Measurements from ENCODE around the gene TRPM4.

TRPM4 gene

GRCh38 chr19:49189259-49189658 lies 31.7 kb downstream of the TRPM4 start:
- Histone ChIP-seq H3K79me2 (ENCODE audit: insufficient read depth, low read length) (no peaks in the 10 kb centered on the region), H3K9ac (ENCODE audit: low read length) (no peak overlapping the region), H3K4me2 (ENCODE audit: low read depth, low read length, poor library complexity, severe bottlenecking) (no peak overlapping the region), H3K9me3 (ENCODE audit: insufficient read depth, low read length) (no peaks in the 10 kb centered on the region), H2AFZ (ENCODE audit: low read depth, low read length, severe bottlenecking) (no peak overlapping the region), H3K27me3 (ENCODE audit: low read length) (no peaks in the 10 kb centered on the region), H3K36me3 (ENCODE audit: low read length) (no peaks in the 10 kb centered on the region), H4K20me1 (ENCODE audit: low read depth, low read length) (no peaks in the 10 kb centered on the region), H3F3A (ENCODE audit: insufficient read depth) (no peaks in the 10 kb centered on the region), H3K27ac (ENCODE audit: low read depth, low read length) (no peak overlapping the region), H3K9me2 (replicated peaks; ENCODE audit: insufficient read depth, low read length) (no peaks in the 10 kb centered on the region), H3K4me3 (ENCODE audit: insufficient read depth, low read length, poor library complexity, severe bottlenecking) (no peak overlapping the region)
- TF ChIP-seq CTCF (IDR thresholded peaks at IDR 0.05; ENCODE audit: insufficient read depth, low read length, poor library complexity, severe bottlenecking) (no peak), EZH2phosphoT487 (conservative IDR thresholded peaks at IDR 0.05; ENCODE audit: low read length) (no peak)

GRCh38 chr19:49190781-49191180 lies 33.2 kb downstream of the TRPM4 start:
- TF ChIP-seq CTCF (IDR thresholded peaks at IDR 0.05; ENCODE audit: insufficient read depth, low read length, poor library complexity, severe bottlenecking) (no peak), EZH2phosphoT487 (conservative IDR thresholded peaks at IDR 0.05; ENCODE audit: low read length) (no peak)
- Histone ChIP-seq H3K79me2 (ENCODE audit: insufficient read depth, low read length) (no peaks in the 10 kb centered on the region), H3K36me3 (ENCODE audit: low read length) (no peaks in the 10 kb centered on the region), H3K27me3 (ENCODE audit: low read length) (no peaks in the 10 kb centered on the region), H3K27ac (ENCODE audit: low read depth, low read length) (no peak overlapping the region), H3K9ac (ENCODE audit: low read length) (no peak overlapping the region), H3F3A (ENCODE audit: insufficient read depth) (no peaks in the 10 kb centered on the region), H3K9me2 (replicated peaks; ENCODE audit: insufficient read depth, low read length) (no peaks in the 10 kb centered on the region), H3K9me3 (ENCODE audit: insufficient read depth, low read length) (no peaks in the 10 kb centered on the region), H3K4me2 (ENCODE audit: low read depth, low read length, poor library complexity, severe bottlenecking) (no peak overlapping the region), H4K20me1 (ENCODE audit: low read depth, low read length) (no peaks in the 10 kb centered on the region), H3K4me3 (ENCODE audit: insufficient read depth, low read length, poor library complexity, severe bottlenecking) (no peak overlapping the region), H2AFZ (ENCODE audit: low read depth, low read length, severe bottlenecking) (no peak overlapping the region)

GRCh38 chr19:49193822-49194394 lies 36.3 kb downstream of the TRPM4 start:
- H2AFZ ChIP-seq (ENCODE audit: low read depth, low read length, severe bottlenecking): no peak overlapping the region
- no peak for TF ChIP-seq EZH2phosphoT487 (conservative IDR thresholded peaks at IDR 0.05; ENCODE audit: low read length)
- no peak for TF ChIP-seq CTCF (IDR thresholded peaks at IDR 0.05; ENCODE audit: insufficient read depth, low read length, poor library complexity, severe bottlenecking)

More at GRCh38 chr19:49193822-49194394, 36.3 kb downstream of the TRPM4 start:
- H3F3A ChIP-seq (ENCODE audit: insufficient read depth): no peaks in the 10 kb centered on the region
- H3K79me2 ChIP-seq (ENCODE audit: insufficient read depth, low read length): no peaks in the 10 kb centered on the region
- H3K4me3 ChIP-seq (ENCODE audit: insufficient read depth, low read length, poor library complexity, severe bottlenecking): no peak overlapping the region
- H3K27ac ChIP-seq (ENCODE audit: low read depth, low read length): no peak overlapping the region
- H3K9me2 ChIP-seq (replicated peaks; ENCODE audit: insufficient read depth, low read length): no peaks in the 10 kb centered on the region
- H4K20me1 ChIP-seq (ENCODE audit: low read depth, low read length): no peaks in the 10 kb centered on the region
- H3K9me3 ChIP-seq (ENCODE audit: insufficient read depth, low read length): no peaks in the 10 kb centered on the region
- no peak overlapping the region for H3K4me2 ChIP-seq (ENCODE audit: low read depth, low read length, poor library complexity, severe bottlenecking)
- no peak overlapping the region for H3K9ac ChIP-seq (ENCODE audit: low read length)
- H3K36me3 ChIP-seq (ENCODE audit: low read length): no peaks in the 10 kb centered on the region
- no peaks in the 10 kb centered on the region for H3K27me3 ChIP-seq (ENCODE audit: low read length)

All from SU-DHL-6 (cell line).